OCI-LY7 (cell line): ENCODE results near the gene XIAP. TPM values are rescaled to one million over a fixed set of nuclear protein-coding genes. Genes with fewer than 3 reads are reported as not detected.

Experiments
- BruUV-seq: library from RNA; stranded (reverse); fragments of 400-500 nt; replicated peaks from 2 replicates; lab custom pipeline; 2021; lab: Mats Ljungman, UMichigan
- CTCF ChIA-PET: fragments of 300-600 bp; sonication (Branson Sonifier 250); formaldehyde crosslinking; loops from one replicate; lab custom pipeline; 2022; ENCODE audit warnings: antibody characterized with exemption; ENCODE audit not compliant: unreplicated experiment; lab: Charles Lee
- POLR2A ChIA-PET: fragments of 300-600 bp; sonication (Branson Sonifier 250); formaldehyde crosslinking; loops from one replicate; lab custom pipeline; 2022; ENCODE audit warnings: antibody characterized with exemption; lab: Charles Lee
- DNase-seq: peaks from one replicate; pipeline ENCODE4 v3.0.0-alpha.2; 2015; ENCODE audit warnings: low spot score
- H2AFZ ChIP-seq: fragments of 200-600 bp; sonication (generic), shearing (Covaris generic); 2 replicates; pipeline ENCODE4 v1.6.1; 2014; ENCODE audit warnings: mild to moderate bottlenecking, antibody characterized with exemption, low read length, moderate library complexity
- H3K27ac ChIP-seq: fragments of 200-600 bp; sonication (generic); 2 replicates; pipeline ENCODE4 v1.5.1; 2014; ENCODE audit warnings: mixed run types, low read depth, mild to moderate bottlenecking, moderate library complexity, low read length, inconsistent platforms; ENCODE audit not compliant: poor library complexity, severe bottlenecking
- H3K36me3 ChIP-seq: fragments of 200-600 bp; sonication (generic); 2 replicates; pipeline ENCODE4 v1.6.1; 2014; ENCODE audit warnings: mild to moderate bottlenecking, antibody characterized with exemption, low read length, moderate library complexity, mixed read lengths; ENCODE audit not compliant: insufficient read depth
- H3K4me1 ChIP-seq: fragments of 200-600 bp; sonication (generic); 2 replicates; pipeline ENCODE4 v1.5.1; 2014; ENCODE audit warnings: mild to moderate bottlenecking, low read length; ENCODE audit not compliant: insufficient read depth, poor library complexity, severe bottlenecking
- H3K4me2 ChIP-seq: fragments of 200-600 bp; sonication (generic); 2 replicates; pipeline ENCODE4 v1.6.1; 2014; ENCODE audit warnings: mild to moderate bottlenecking, low read length
- H3K4me3 ChIP-seq: fragments of 200-600 bp; sonication (generic); 2 replicates; pipeline ENCODE4 v1.5.1; 2014; ENCODE audit warnings: mild to moderate bottlenecking, low read depth, low read length; ENCODE audit not compliant: poor library complexity, severe bottlenecking
- H3K79me2 ChIP-seq: fragments of 200-600 bp; sonication (generic); 2 replicates; pipeline ENCODE4 v1.6.1; 2016; ENCODE audit warnings: low read depth, mild to moderate bottlenecking, low read length, moderate library complexity, mixed read lengths; ENCODE audit not compliant: insufficient read depth
- H3K9me2 ChIP-seq: fragments of 200-600 bp; sonication (generic); 2 replicates; pipeline ENCODE4 v1.6.1; 2016; ENCODE audit warnings: mild to moderate bottlenecking, low read length, mixed read lengths; ENCODE audit not compliant: insufficient read depth
- H3K9me3 ChIP-seq: fragments of 200-600 bp; sonication (generic); 2 replicates; pipeline ENCODE4 v1.6.1; 2014; ENCODE audit warnings: mild to moderate bottlenecking, mixed run types, low read length, mixed read lengths
- H4K20me1 ChIP-seq: fragments of 200-600 bp; sonication (generic); 2 replicates; pipeline ENCODE4 v1.6.1; 2014; ENCODE audit warnings: mild to moderate bottlenecking, antibody characterized with exemption, low read length, moderate library complexity, mixed read lengths; ENCODE audit not compliant: insufficient read depth
- CTCF ChIP-seq: fragments of 200-600 bp; sonication (generic); conservative IDR thresholded peaks from 2 replicates; pipeline ENCODE4 v1.5.1; 2014; ENCODE audit warnings: mild to moderate bottlenecking, antibody characterized with exemption, low read length, moderate library complexity, mixed read lengths
- EZH2phosphoT487 ChIP-seq: fragments of 200-600 bp; sonication (generic); IDR thresholded peaks from 2 replicates; pipeline ENCODE4 v1.6.1; 2018; ENCODE audit warnings: low read depth, borderline replicate concordance, mild to moderate bottlenecking, mixed run types, antibody characterized with exemption, low read length, moderate library complexity, mixed read lengths
- intact Hi-C: fragments of 100-400 bp; cut with micrococcal nuclease; formaldehyde crosslinking; loops from one replicate; pipeline ENCODE4 v1.10.0; 2022; ENCODE audit not compliant: unreplicated experiment
- total RNA-seq, 2 experiments: library from RNA; depleted of rRNA in 1 of 2; stranded (reverse); fragments of >200 nt in 1 of 2; shearing (Covaris generic) in 1 of 2; gene quantifications; 2 replicates each; pipeline ENCODE4 v1.2.3, GENCODE V29; 2014 to 2022

XIAP gene
- total RNA-seq, 2 experiments from 2014 or later = 20.2 to 28.7 TPM

- H3K4me1 ChIP-seq = peaks cover 12% of the 10 kb centered on the region
- peak overlapping the region; percentile 92 for H3K4me2 ChIP-seq
- peak; percentile 7 for DNase-seq
- H3K9me2 ChIP-seq = no peaks in the 10 kb centered on the region
- peaks cover 14% of the 10 kb centered on the region for H3K36me3 ChIP-seq
- no TSS peak for BruUV-seq
- peak overlapping the region; percentile 73; the same call in 1 of the 2 replicates for H2AFZ ChIP-seq
- H3K4me3 ChIP-seq = peak overlapping the region; percentile 87
- peak overlapping the region; percentile 83 for H3K27ac ChIP-seq
- intact Hi-C loops = loop anchor here (1.0 to 2.0 kb wide), 2 partner anchors 14 to 102 kb away; no protein-coding TSS in a partner anchor
- no peak for TF ChIP-seq CTCF
- H3K79me2 ChIP-seq = peaks cover 52% of the 10 kb centered on the region
- ChIA-PET CTCF (no interaction called here), POLR2A (interaction anchor here (0.8 kb wide), 1 partner anchor 44 kb away, joined by 3 read pairs; no protein-coding TSS in a partner anchor)
- no peaks in the 10 kb centered on the region for H3K9me3 ChIP-seq
- H4K20me1 ChIP-seq = no peaks in the 10 kb centered on the region
Observed at GRCh38 chrX:123860983-123861382, 1.1 kb downstream of the XIAP start.

GRCh38 chrX:123869488-123869887 lies 9.6 kb downstream of the XIAP start:
- Histone ChIP-seq H3K9me2 (no peaks in the 10 kb centered on the region), H3K4me1 (no peaks in the 10 kb centered on the region), H4K20me1 (no peaks in the 10 kb centered on the region), H3K9me3 (no peaks in the 10 kb centered on the region), H3K27ac (no peak overlapping the region), H3K4me3 (no peak overlapping the region), H3K4me2 (no peak overlapping the region), H3K36me3 (peaks cover 26% of the 10 kb centered on the region), H2AFZ (no peak overlapping the region), H3K79me2 (peaks cover 56% of the 10 kb centered on the region)
- TF ChIP-seq EZH2phosphoT487 (no peak), CTCF (no peak)
- no TSS peak for BruUV-seq
- CTCF ChIA-PET = no interaction called here
- intact Hi-C loops = no loop called here
- no peak for DNase-seq
- POLR2A ChIA-PET = interaction anchor here (0.6 to 2.3 kb wide), 2 partner anchors 9 to 38 kb away, joined by 4 to 7 read pairs; no protein-coding TSS in a partner anchor

- intact Hi-C loops = no loop called here
- ChIA-PET POLR2A (no interaction called here), CTCF (no interaction called here)
- TF ChIP-seq EZH2phosphoT487 = no peak
- no peak for TF ChIP-seq CTCF
- no TSS peak for BruUV-seq
- Histone ChIP-seq H3K4me3 (no peak overlapping the region), H3K36me3 (peaks cover 25% of the 10 kb centered on the region), H3K9me2 (no peaks in the 10 kb centered on the region), H3K79me2 (peaks cover 57% of the 10 kb centered on the region; the same call in 1 of the 2 replicates), H3K27ac (no peak overlapping the region), H2AFZ (no peak overlapping the region), H3K4me2 (no peak overlapping the region), H3K4me1 (no peaks in the 10 kb centered on the region), H4K20me1 (no peaks in the 10 kb centered on the region), H3K9me3 (no peaks in the 10 kb centered on the region)
- no peak for DNase-seq
Observed at GRCh38 chrX:123871309-123871708, 11.5 kb downstream of the XIAP start.
